Astrocyte (in vitro differentiated cells and primary cell): ENCODE results near the gene RIMBP2.

ENCODE experiments used
- EZH2 ChIP-seq: IDR thresholded peaks from 2 replicates; pipeline ENCODE4 v1.6.1; 2012; ENCODE audit warnings: mild to moderate bottlenecking, low read length, inconsistent platforms; ENCODE audit not compliant: insufficient read depth
- TF ChIP-seq, protein P1 (sequence below): IDR thresholded peaks from 2 replicates; pipeline ENCODE4 v1.5.1; 2011; ENCODE audit warnings: low read depth, mild to moderate bottlenecking, inconsistent platforms, low read length, moderate library complexity; ENCODE audit not compliant: insufficient read depth

GRCh38 chr12:130601327-130601726 is 114.8 kb downstream of the RIMBP2 start:
- TF ChIP-seq, protein P1, sequence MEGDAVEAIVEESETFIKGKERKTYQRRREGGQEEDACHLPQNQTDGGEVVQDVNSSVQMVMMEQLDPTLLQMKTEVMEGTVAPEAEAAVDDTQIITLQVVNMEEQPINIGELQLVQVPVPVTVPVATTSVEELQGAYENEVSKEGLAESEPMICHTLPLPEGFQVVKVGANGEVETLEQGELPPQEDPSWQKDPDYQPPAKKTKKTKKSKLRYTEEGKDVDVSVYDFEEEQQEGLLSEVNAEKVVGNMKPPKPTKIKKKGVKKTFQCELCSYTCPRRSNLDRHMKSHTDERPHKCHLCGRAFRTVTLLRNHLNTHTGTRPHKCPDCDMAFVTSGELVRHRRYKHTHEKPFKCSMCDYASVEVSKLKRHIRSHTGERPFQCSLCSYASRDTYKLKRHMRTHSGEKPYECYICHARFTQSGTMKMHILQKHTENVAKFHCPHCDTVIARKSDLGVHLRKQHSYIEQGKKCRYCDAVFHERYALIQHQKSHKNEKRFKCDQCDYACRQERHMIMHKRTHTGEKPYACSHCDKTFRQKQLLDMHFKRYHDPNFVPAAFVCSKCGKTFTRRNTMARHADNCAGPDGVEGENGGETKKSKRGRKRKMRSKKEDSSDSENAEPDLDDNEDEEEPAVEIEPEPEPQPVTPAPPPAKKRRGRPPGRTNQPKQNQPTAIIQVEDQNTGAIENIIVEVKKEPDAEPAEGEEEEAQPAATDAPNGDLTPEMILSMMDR, result no peak
- no peak for TF ChIP-seq EZH2
